Measurements from ENCODE around the gene ESYT2. TPM values are rescaled to one million over a fixed set of nuclear protein-coding genes. Genes with fewer than 3 reads are reported as not detected.
A peak's percentile ranks its signal among the peaks of the same experiment; 100 is the strongest.

The ESYT2 gene
- total and polyA plus RNA-seq, 2 donors (not counting 1 experiment from before 2014, with no cell fraction given): 66.0 to 93.0 TPM

DNA sequence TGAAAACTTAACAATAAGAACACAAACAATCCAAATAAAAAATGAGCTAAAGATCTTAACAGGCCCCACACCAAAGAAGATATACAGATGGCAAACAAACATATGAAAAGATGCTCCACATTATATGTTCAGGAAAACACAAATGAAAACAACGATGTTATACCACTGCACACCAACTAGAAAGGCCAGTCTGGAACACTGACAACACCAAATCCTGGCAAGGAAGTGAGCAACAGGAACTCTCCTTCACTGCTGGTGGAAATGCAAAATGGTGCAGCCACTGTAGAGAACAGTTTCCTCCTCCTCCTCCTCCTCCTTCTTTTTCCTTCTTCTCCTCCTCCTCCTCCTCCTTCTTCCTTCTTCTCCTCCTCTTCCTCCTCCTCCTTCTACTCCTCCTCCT, 112.5 kb downstream of the ESYT2 start:
- H3K9ac ChIP-seq (ENCODE audit: insufficient read depth, low read length): no peak overlapping the region
- no peak overlapping the region for H3K27ac ChIP-seq (ENCODE audit: insufficient read depth, low read length)
- no peak for DNase-seq (ENCODE audit: low read depth in 2 of 2)
- no peak overlapping the region for H3K4me2 ChIP-seq (ENCODE audit: extremely low read depth, insufficient read depth, low read length)
- no peaks in the 10 kb centered on the region for H3K4me1 ChIP-seq (ENCODE audit: control insufficient read depth, extremely low read depth, insufficient read depth, low read length)
- H3K9me3 ChIP-seq (ENCODE audit: control insufficient read depth, insufficient read depth, low read depth, low read length): no peaks in the 10 kb centered on the region
- H3K79me2 ChIP-seq (ENCODE audit: control insufficient read depth, insufficient read depth, low read length): no peaks in the 10 kb centered on the region
- H2AFZ ChIP-seq (ENCODE audit: low read length): no peak overlapping the region
- no peaks in the 10 kb centered on the region for H3K36me3 ChIP-seq (ENCODE audit: control insufficient read depth, insufficient read depth, low read length)
- H4K20me1 ChIP-seq (ENCODE audit: control insufficient read depth, extremely low read depth, insufficient read depth, low read length): no peaks in the 10 kb centered on the region
- H3K4me3 ChIP-seq (replicated peaks in 1 of 4; ENCODE audit: control extremely low read depth in 1 of 4, insufficient read depth in 1 of 4, low read depth in 3 of 4, low read length in 4 of 4): no peak overlapping the region
- H3K27me3 ChIP-seq (ENCODE audit: control insufficient read depth, insufficient read depth, low read length): peaks cover 4% of the 10 kb centered on the region
- TF ChIP-seq EZH2 (IDR thresholded peaks at IDR 0.05; ENCODE audit: low read length, missing control alignments) (no peak), CTCF (conservative IDR thresholded peaks at IDR 0.05 in 1 of 2, IDR thresholded peaks at IDR 0.05 in 1 of 2; ENCODE audit: low read depth in 1 of 2, low read length in 2 of 2) (no peak)

DNA sequence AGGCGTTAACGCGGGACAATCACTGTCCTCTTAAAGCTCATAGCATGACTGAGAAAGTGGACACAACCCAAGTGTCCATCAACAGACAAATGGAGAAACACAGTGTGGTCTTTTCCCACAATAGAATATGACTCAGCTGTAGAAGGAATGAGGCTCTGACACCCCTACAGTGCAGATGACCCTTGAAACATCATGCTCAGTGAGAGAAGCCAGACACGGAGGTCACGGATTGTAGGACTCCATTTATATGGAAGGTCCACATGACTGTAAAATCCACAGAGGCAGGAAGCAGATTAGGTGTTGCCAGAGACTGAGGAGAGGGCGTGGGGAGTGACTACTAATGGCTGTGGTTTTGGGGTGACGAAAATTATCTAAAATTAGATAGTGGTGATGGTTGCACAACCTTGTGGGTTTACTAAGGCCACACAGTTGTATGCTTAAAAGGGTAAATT, 118.6 kb downstream of the ESYT2 start:
- Histone ChIP-seq H3K27ac (ENCODE audit: insufficient read depth, low read length) (no peak overlapping the region), H3K9me3 (ENCODE audit: control insufficient read depth, insufficient read depth, low read depth, low read length) (no peaks in the 10 kb centered on the region), H3K4me2 (ENCODE audit: extremely low read depth, insufficient read depth, low read length) (no peak overlapping the region), H3K36me3 (ENCODE audit: control insufficient read depth, insufficient read depth, low read length) (no peaks in the 10 kb centered on the region), H3K4me1 (ENCODE audit: control insufficient read depth, extremely low read depth, insufficient read depth, low read length) (no peaks in the 10 kb centered on the region), H3K27me3 (ENCODE audit: control insufficient read depth, insufficient read depth, low read length) (no peaks in the 10 kb centered on the region), H2AFZ (ENCODE audit: low read length) (no peak overlapping the region), H3K4me3 (replicated peaks in 1 of 4; ENCODE audit: control extremely low read depth in 1 of 4, insufficient read depth in 1 of 4, low read depth in 3 of 4, low read length in 4 of 4) (no peak overlapping the region), H4K20me1 (ENCODE audit: control insufficient read depth, extremely low read depth, insufficient read depth, low read length) (no peaks in the 10 kb centered on the region), H3K79me2 (ENCODE audit: control insufficient read depth, insufficient read depth, low read length) (no peaks in the 10 kb centered on the region), H3K9ac (ENCODE audit: insufficient read depth, low read length) (no peak overlapping the region)
- DNase-seq (ENCODE audit: low read depth in 2 of 2): peak; percentile 77 to 91
- TF ChIP-seq CTCF (conservative IDR thresholded peaks at IDR 0.05 in 1 of 2, IDR thresholded peaks at IDR 0.05 in 1 of 2; ENCODE audit: low read depth in 1 of 2, low read length in 2 of 2): no peak
- no peak for TF ChIP-seq EZH2 (IDR thresholded peaks at IDR 0.05; ENCODE audit: low read length, missing control alignments)

GRCh38 chr7:158707610-158708009, 121.7 kb downstream of the ESYT2 start:
- peak in 1 of 2 donors; percentile 50 for DNase-seq (ENCODE audit: low read depth in 2 of 2)
- H3K4me2 ChIP-seq (ENCODE audit: extremely low read depth, insufficient read depth, low read length): no peak overlapping the region
- no peak overlapping the region for H3K27ac ChIP-seq (ENCODE audit: insufficient read depth, low read length)
- TF ChIP-seq EZH2 (IDR thresholded peaks at IDR 0.05; ENCODE audit: low read length, missing control alignments): no peak
- TF ChIP-seq CTCF (conservative IDR thresholded peaks at IDR 0.05 in 1 of 2, IDR thresholded peaks at IDR 0.05 in 1 of 2; ENCODE audit: low read depth in 1 of 2, low read length in 2 of 2): no peak
- H3K27me3 ChIP-seq (ENCODE audit: control insufficient read depth, insufficient read depth, low read length): no peaks in the 10 kb centered on the region
- H3K4me1 ChIP-seq (ENCODE audit: control insufficient read depth, extremely low read depth, insufficient read depth, low read length): peaks cover 2% of the 10 kb centered on the region
- peaks cover 19% of the 10 kb centered on the region for H3K79me2 ChIP-seq (ENCODE audit: control insufficient read depth, insufficient read depth, low read length)
- H3K9me3 ChIP-seq (ENCODE audit: control insufficient read depth, insufficient read depth, low read depth, low read length): no peaks in the 10 kb centered on the region
- H3K36me3 ChIP-seq (ENCODE audit: control insufficient read depth, insufficient read depth, low read length): no peaks in the 10 kb centered on the region
- H3K4me3 ChIP-seq (replicated peaks in 1 of 4; ENCODE audit: control extremely low read depth in 1 of 4, insufficient read depth in 1 of 4, low read depth in 3 of 4, low read length in 4 of 4): no peak overlapping the region
- H3K9ac ChIP-seq (ENCODE audit: insufficient read depth, low read length): no peak overlapping the region
- H2AFZ ChIP-seq (ENCODE audit: low read length): no peak overlapping the region
- no peaks in the 10 kb centered on the region for H4K20me1 ChIP-seq (ENCODE audit: control insufficient read depth, extremely low read depth, insufficient read depth, low read length)

Data from fibroblast of lung (primary cell).